TTC549 (cell line): ENCODE data around the gene COPG2.

Source experiments
- FAIRE-seq: peaks from 2 replicates; lab custom pipeline; 2012; peaks lifted over from hg19 to GRCh38; lab: Jason Lieb, UNC

The COPG2 gene

GRCh38 chr7:130471974-130472373 lies 196.6 kb downstream of the COPG2 start:
- no peak for FAIRE-seq

- no peak for FAIRE-seq
Measured at GRCh38 chr7:130468612-130469011, 199.9 kb downstream of the COPG2 start.

- FAIRE-seq, result no peak
Measured at GRCh38 chr7:130463553-130464434, 204.8 kb downstream of the COPG2 start.

- no peak for FAIRE-seq
Measured at GRCh38 chr7:130461272-130461671, 207.3 kb downstream of the COPG2 start.

GRCh38 chr7:130458257-130458656 lies 210.3 kb downstream of the COPG2 start:
- no peak for FAIRE-seq
